Stimulated activated CD8-positive, alpha-beta memory T cell treated with anti-CD3 and anti-CD28 coated beads, Interleukin-7, amount 100 ng/mL, for 24 hours (primary cell): ENCODE measurements around the gene GPRC6A.
"Not testable (repeated sequence)": the region's sequence is repeated elsewhere in the genome, so short reads cannot be mapped to it uniquely, and the experiment has no call there.

Experiments used
- DNase-seq: peaks from one replicate; pipeline ENCODE4 v3.0.0-alpha.2; 2020; ENCODE audit warnings: low read depth

GPRC6A gene

GRCh38 chr6:116828983-116829382, at the start of gene GPRC6A:
Gene GPRC6A (minus strand): TSS chr6:116829083. CDS start chr6:116829013, 70 bp downstream.
- no peak for DNase-seq

GRCh38 chr6:116877743-116878142, 48.9 kb upstream of the GPRC6A start:
- no peak for DNase-seq

DNA sequence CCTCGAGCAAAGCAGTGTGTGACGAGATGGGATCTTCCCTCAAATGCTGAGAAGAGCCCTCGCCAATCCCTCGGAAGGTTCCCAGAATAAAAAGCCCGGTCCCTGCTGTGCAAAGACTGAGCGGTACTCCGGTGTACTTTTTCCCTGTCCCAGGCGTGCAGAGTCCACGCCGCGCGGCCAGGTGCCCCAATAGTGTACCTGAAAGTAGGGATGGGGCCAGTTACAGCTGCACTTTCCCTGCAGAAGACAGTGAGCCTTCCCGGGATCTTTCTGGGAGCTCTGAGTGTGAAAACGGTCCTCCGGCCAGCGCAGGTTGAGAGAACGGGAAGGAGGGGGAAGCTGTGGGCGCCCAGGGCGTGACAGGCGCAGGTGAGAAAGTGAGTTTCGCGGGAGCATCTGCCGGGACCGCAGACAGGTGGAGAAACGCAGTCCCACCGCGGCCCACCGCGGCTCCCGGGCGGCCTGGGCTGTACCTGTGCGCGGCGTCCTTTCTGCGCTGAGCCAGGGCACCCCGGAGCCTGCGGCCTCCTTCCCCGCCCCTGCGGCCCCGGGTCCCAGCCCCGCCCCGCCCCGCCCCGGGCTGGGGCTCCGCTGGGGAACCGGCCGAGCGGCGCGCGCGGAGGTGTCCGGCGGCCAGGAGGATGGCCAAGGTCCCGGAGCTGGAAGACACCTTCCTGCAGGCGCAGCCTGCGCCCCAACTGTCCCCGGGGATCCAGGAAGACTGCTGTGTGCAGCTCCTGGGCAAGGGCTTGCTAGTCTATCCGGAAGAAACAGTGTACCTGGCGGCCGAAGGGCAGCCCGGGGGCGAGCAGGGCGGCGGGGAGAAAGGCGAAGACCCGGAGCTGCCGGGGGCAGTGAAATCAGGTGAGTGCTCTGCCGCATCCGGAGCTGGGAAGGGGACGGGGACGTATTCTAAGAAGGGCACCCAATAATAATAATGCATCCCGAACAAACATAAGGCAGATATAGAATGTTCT, 48.0 kb upstream of the GPRC6A start, which contains the start of gene RFX6:
Gene RFX6 (plus strand): TSS at position 608 of the 977 bp plus-strand sequence. CDS start 34 bp downstream, at position 642.
- DNase-seq: no peak

DNA sequence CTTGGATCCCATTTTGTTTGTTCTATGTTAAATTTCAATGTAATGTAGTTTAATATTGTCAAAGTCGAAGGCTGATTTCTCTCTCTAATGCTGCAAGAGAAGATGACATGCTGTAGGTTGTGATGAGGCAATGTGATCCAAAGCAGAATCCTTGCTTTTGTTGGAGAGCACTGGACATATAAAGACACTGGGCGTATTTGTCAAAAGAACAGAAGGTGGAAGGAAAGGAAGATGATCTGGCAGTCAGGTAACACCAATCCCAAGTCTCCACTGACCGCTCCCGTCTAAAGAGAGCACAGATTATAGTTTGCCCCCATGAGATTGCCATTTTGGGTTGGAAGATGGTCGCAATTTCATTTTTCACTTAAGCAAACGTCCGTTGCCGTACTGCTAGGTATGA, 47.2 kb upstream of the GPRC6A start:
- DNase-seq: no peak

GRCh38 chr6:116872771-116873170, 43.9 kb upstream of the GPRC6A start:
- DNase-seq: no peak

DNA sequence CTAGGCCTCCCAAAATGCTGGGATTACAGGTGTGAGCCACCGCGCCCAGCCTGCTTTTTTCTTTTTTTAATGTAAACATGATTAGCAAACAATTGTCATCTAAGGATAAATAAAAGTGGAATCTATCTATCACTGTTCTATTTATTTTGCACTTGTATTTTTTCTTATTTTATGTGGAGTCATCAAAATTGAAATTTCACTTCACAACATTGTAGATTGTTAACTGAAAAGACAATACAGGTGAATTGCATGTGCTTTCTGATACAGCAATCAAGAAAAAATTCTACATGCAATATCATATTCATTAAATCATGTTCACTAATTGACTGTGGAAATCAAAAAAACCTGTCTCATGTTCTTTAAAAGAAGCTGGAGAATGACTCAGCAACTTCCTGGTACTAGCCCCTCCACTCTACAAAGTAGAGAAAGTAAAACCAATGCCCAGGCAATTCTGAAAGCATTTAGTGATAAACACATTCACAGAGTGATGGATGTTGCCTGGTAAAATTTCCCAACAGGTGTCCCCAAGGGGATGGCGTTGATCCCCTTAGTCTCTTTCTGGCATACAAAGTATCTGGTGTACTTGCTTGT, 37.5 kb upstream of the GPRC6A start:
- no peak for DNase-seq

- DNase-seq: no peak
Measured at GRCh38 chr6:116859264-116859663, 30.4 kb upstream of the GPRC6A start.

GRCh38 chr6:116858060-116858459, 29.2 kb upstream of the GPRC6A start:
- DNase-seq: no peak

- DNase-seq: no peak
Measured at GRCh38 chr6:116847227-116847626, 18.3 kb upstream of the GPRC6A start.

GRCh38 chr6:116842459-116842858, 13.6 kb upstream of the GPRC6A start:
- DNase-seq: no peak

DNA sequence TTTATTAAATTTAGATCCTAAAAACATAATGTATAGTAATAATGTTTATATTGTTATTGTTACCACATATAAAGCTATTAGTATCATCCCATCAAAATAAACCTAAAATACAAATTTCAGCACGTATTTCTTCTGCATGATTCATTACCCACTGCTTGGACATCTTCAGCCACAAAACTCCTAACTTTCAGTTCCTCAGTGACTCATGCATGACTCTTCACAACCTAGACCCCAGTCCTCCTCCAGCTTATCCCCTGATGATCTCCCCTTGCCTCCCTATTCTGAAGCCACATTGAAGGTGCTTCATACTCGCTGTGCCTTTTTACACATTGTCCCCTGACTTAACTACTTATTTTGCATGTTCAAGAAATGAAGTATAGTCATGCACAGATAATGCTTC, 11.2 kb upstream of the GPRC6A start:
- DNase-seq: no peak

- DNase-seq: no peak
Measured at GRCh38 chr6:116836606-116837342, 7.9 kb upstream of the GPRC6A start.

- DNase-seq: not testable (repeated sequence)
Measured at GRCh38 chr6:116834526-116834925, 5.6 kb upstream of the GPRC6A start.

GRCh38 chr6:116827561-116828240, 1.2 kb downstream of the GPRC6A start:
- DNase-seq: no peak

- not testable (repeated sequence) for DNase-seq
Measured at GRCh38 chr6:116816336-116816735, 12.5 kb downstream of the GPRC6A start.

DNA sequence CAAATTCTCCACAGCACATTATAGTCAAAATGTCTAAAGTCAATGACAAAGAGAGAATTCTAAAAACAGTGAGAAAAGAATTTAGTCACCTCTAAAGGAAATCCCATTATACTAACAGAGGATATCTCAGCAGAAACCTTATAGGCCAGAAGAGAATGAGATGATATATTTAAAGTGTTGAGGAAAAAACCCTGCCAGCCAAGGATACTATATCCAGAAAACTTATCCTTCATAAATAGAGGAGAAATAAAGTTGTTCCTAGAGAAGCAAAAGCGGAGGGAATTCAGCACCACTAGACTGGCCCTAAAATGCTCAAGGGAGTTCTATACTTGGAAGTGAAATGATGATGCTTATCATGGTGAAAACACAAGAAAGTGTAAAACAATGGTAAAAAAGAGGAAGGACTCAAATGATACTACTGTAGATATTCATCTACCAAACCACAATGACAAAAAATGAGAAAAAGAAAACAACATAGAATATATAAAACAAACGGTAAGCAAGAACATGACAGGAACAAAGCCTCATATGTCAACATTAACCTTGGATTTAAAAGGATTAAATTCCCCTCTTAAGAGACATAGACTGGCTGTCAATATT, 16.7 kb downstream of the GPRC6A start:
- no peak for DNase-seq

GRCh38 chr6:116801971-116802370, 26.9 kb downstream of the GPRC6A start:
- no peak for DNase-seq

DNA sequence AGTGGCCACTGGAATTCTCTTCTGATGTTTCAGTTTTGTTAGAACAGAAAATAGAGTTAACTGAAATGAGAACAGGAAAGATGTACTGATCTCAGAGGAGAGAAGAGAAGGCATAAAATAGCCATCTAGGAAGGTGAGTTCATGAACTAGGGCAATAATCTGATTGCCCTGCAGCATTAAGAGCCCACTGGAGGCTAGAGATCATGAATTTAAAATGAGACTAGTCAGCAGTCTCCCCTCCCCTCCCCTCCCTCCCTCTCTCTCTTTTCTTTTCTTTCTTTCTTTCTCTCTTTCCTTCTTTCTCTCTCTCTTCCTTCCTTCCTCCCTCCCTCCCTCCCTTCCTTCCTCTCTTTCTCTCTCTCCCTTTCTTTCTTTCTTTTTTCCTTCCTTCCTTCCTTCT, 28.9 kb downstream of the GPRC6A start:
- DNase-seq: no peak

DNA sequence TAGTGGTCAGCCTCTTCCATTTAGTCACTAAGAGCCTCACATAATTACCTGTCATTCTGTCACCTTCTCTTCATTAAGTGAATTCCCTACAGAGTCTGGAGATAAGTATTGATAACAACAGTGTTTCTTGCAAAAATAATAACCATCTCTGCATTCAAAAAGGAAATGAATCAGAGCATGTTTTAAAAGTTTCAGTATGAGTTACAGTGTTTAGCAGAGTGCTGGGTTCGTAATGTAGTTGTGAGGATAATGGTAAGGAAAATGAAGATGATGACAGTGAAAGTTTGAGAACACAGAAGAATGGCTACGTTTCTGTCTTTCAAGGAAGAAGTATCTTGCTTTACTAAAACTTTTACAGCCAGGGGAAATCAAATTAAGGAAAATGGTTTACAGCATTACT, 31.3 kb downstream of the GPRC6A start:
- DNase-seq: no peak

GRCh38 chr6:116793224-116793623, 35.7 kb downstream of the GPRC6A start:
- DNase-seq: no peak

DNA sequence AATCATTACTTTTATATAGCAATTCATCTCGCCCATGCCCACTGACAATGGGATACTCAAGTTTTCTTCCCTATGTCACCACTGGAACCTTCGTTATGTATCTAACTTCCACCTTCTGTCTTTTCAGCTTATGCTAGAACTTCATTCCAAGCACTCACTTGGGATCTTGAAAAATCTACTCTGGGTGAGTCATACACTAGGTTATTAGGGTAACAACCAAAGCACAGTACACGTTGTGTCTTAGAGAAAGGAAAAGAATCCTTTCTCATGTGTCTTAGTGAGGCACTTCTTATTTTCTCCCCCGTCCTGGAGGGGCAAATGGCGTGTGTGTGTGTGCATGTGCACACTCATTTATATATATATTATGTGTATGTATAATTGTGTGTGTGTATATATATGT, 45.0 kb downstream of the GPRC6A start:
- DNase-seq: no peak
